CD14-positive monocyte (primary cell): ENCODE results near the gene OR10X1. TPM values are rescaled to one million over a fixed set of nuclear protein-coding genes. Genes with fewer than 3 reads are reported as not detected.

ENCODE experiments used
- DNase-seq, 3 donors: peaks; one replicate each; pipeline ENCODE4 v3.0.0-alpha.2; 2011 to 2022
- H2AFZ ChIP-seq: 2 replicates; pipeline ENCODE4 v1.6.0; 2012; ENCODE audit warnings: mild to moderate bottlenecking, low read depth, low read length, inconsistent platforms; ENCODE audit not compliant: insufficient read depth, poor library complexity, severe bottlenecking
- H3K27ac ChIP-seq, 2 donors: 1 replicate in 1 of 2; 2 replicates in 1 of 2; pipeline ENCODE4 v1.5.1; 2012 to 2013; ENCODE audit warnings: low read length in 2 of 2, control low read depth in 1 of 2, inconsistent platforms in 1 of 2, low read depth in 1 of 2, mild to moderate bottlenecking in 1 of 2
- H3K27me3 ChIP-seq, 2 donors: one replicate each; pipeline versions ENCODE4 v1.6.0 to v1.6.1; 2011 to 2013; ENCODE audit warnings: low read length in 2 of 2; ENCODE audit not compliant: control insufficient read depth in 2 of 2, insufficient read depth in 2 of 2
- H3K36me3 ChIP-seq, 2 donors: replicated peaks in 1 of 2; 1 replicate in 1 of 2; 2 replicates in 1 of 2; pipeline versions ENCODE4 v1.5.1 to v1.6.1; 2012 to 2013; ENCODE audit warnings: low read length in 2 of 2, control low read depth in 1 of 2, inconsistent platforms in 1 of 2, mild to moderate bottlenecking in 1 of 2; ENCODE audit not compliant: insufficient read depth in 2 of 2, control insufficient read depth in 1 of 2
- H3K4me1 ChIP-seq, 2 donors: 1 replicate in 1 of 2; 2 replicates in 1 of 2; pipeline versions ENCODE4 v1.5.1 to v1.6.1; 2012 to 2013; ENCODE audit warnings: low read length in 2 of 2, control low read depth in 1 of 2, inconsistent platforms in 1 of 2, mild to moderate bottlenecking in 1 of 2, moderate library complexity in 1 of 2; ENCODE audit not compliant: insufficient read depth in 2 of 2, control insufficient read depth in 1 of 2
- H3K4me2 ChIP-seq: replicated peaks from 2 replicates; pipeline ENCODE3; 2012; ENCODE audit warnings: low read length, moderate library complexity, mild to moderate bottlenecking; ENCODE audit not compliant: poor library complexity, severe bottlenecking; ENCODE audit errors: extremely low read depth
- H3K4me3 ChIP-seq, 3 experiments: fragments of 200-600 bp in 1 of 3; sonication (generic) in 1 of 3; replicated peaks in 1 of 3; 1 replicate in 2 of 3; 2 replicates in 1 of 3; pipeline ENCODE4 v1.5.1; 2011 to 2013; ENCODE audit warnings: low read length in 3 of 3, mild to moderate bottlenecking in 3 of 3, control low read depth in 2 of 3, low read depth in 2 of 3, inconsistent platforms in 1 of 3, moderate library complexity in 1 of 3
- H3K79me2 ChIP-seq: 2 replicates; pipeline ENCODE4 v1.6.0; 2012; ENCODE audit warnings: mild to moderate bottlenecking, control low read depth, inconsistent platforms, low read length, moderate library complexity; ENCODE audit not compliant: insufficient read depth
- H3K9ac ChIP-seq: 2 replicates; pipeline ENCODE4 v1.6.0; 2017; ENCODE audit warnings: low read length, mild to moderate bottlenecking; ENCODE audit not compliant: insufficient read depth, poor library complexity, severe bottlenecking
- H3K9me3 ChIP-seq, 2 donors: replicated peaks in 1 of 2; 1 replicate in 1 of 2; 2 replicates in 1 of 2; pipeline versions ENCODE4 v1.5.1 to v1.6.1; 2012 to 2013; ENCODE audit warnings: low read length in 2 of 2, control low read depth in 1 of 2; ENCODE audit not compliant: control insufficient read depth in 1 of 2, insufficient read depth in 1 of 2
- H4K20me1 ChIP-seq: 2 replicates; pipeline ENCODE4 v1.6.0; 2012; ENCODE audit warnings: mild to moderate bottlenecking, low read length, control low read depth, moderate library complexity; ENCODE audit not compliant: insufficient read depth
- H3K27ac Mint-ChIP-seq, 7 donors: one replicate each; pipeline ENCODE4 v1.8.0; 2020; ENCODE audit warnings: mild to moderate bottlenecking in 7 of 7, mixed read lengths in 7 of 7, moderate library complexity in 6 of 7, inconsistent platforms in 2 of 7
- H3K27me3 Mint-ChIP-seq, 3 donors: one replicate each; pipeline ENCODE4 v1.8.0; 2021 to 2022; ENCODE audit warnings: low read depth in 3 of 3, mild to moderate bottlenecking in 3 of 3, mixed read lengths in 3 of 3, moderate library complexity in 3 of 3, inconsistent platforms in 1 of 3
- H3K36me3 Mint-ChIP-seq, 2 donors: one replicate each; pipeline ENCODE4 v1.8.0; 2020; ENCODE audit warnings: mixed read lengths in 2 of 2, inconsistent platforms in 1 of 2, mild to moderate bottlenecking in 1 of 2
- H3K4me1 Mint-ChIP-seq: one replicate; pipeline ENCODE4 v1.8.0; 2020; ENCODE audit warnings: mild to moderate bottlenecking, mixed read lengths
- H3K4me3 Mint-ChIP-seq, 2 donors: one replicate each; pipeline ENCODE4 v1.8.0; 2020; ENCODE audit warnings: mild to moderate bottlenecking in 2 of 2, mixed read lengths in 2 of 2, moderate library complexity in 1 of 2
- H3K9me3 Mint-ChIP-seq, 7 donors: one replicate each; pipeline ENCODE4 v1.8.0; 2020 to 2022; ENCODE audit warnings: mixed read lengths in 7 of 7, mild to moderate bottlenecking in 6 of 7, moderate library complexity in 6 of 7, inconsistent platforms in 2 of 7
- WGBS: methylation state at CpG from one replicate; pipeline ENCODE4 v1.1.5; 2013; ENCODE audit warnings: missing lambda C conversion rate; ENCODE audit not compliant: insufficient coverage; 5-methylcytosine and 5-hydroxymethylcytosine counted together
- intact Hi-C, 2 donors: fragments of 100-400 bp; cut with micrococcal nuclease; formaldehyde crosslinking; loops; one replicate each; pipeline versions ENCODE4 v1.15.0 to v1.15.1; 2023
- polyA plus RNA-seq, 3 donors: library from polyadenylated mRNA; depleted of rRNA in 1 of 3; unstranded in 2 of 3; stranded (reverse) in 1 of 3; fragments of 300-500 nt in 2 of 3; fragments of >200 nt in 1 of 3; fragmentation: Illumina TruSeq in 2 of 3; gene quantifications; 1 replicate in 2 of 3; 2 replicates in 1 of 3; pipeline ENCODE4 v1.2.3, GENCODE V29; 2012 to 2021
- TF ChIP-seq, protein P1 (sequence below): fragments of 200-600 bp; IDR thresholded peaks from one replicate; pipeline ENCODE4 v1.8.0; 2022; ENCODE audit warnings: antibody characterized with exemption, mild to moderate bottlenecking

The OR10X1 gene
- polyA plus RNA-seq, 3 donors = not detected

DNA sequence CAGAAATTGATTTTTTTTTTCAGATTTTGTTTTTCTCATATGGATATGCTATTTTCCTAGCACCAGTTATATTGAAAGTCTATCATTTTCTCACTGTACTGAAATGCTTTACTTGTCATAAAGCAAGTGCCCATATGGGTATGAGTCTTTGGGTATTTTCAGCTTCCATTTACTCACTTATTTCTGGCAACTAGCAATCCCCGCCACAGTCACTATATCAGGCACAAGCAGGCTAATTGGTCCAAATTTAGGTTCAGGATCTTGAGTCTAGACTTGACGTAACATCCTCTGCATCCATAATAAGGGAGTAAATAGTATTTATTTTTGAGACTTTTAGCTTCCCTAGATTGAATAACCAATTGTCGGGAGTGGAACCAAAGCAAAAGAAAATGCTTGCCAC, 2.1 kb downstream of the OR10X1 start:
- H3K36me3 ChIP-seq = no peaks in the 10 kb centered on the region
- no peak overlapping the region for H3K4me2 ChIP-seq
- H3K9ac ChIP-seq = no peak overlapping the region
- Mint-ChIP-seq H3K27ac (no peak overlapping the region), H3K4me1 (no peaks in the 10 kb centered on the region), H3K36me3 (no peaks in the 10 kb centered on the region), H3K4me3 (no peak overlapping the region), H3K9me3 (peaks cover 0 to 3% (median 0%) of the 10 kb centered on the region in 7 donors), H3K27me3 (no peaks in the 10 kb centered on the region)
- H3K9me3 ChIP-seq = no peaks in the 10 kb centered on the region
- DNase-seq = no peak
- intact Hi-C loops = no loop called here
- H3K27ac ChIP-seq = no peak overlapping the region
- H3K4me3 ChIP-seq = no peak overlapping the region
- H2AFZ ChIP-seq = no peak overlapping the region
- no peaks in the 10 kb centered on the region for H3K4me1 ChIP-seq
- no peaks in the 10 kb centered on the region for H3K79me2 ChIP-seq
- no peaks in the 10 kb centered on the region for H3K27me3 ChIP-seq
- no peaks in the 10 kb centered on the region for H4K20me1 ChIP-seq
- WGBS = no CpG with 5 or more reads among the region's 3 CpGs
- TF ChIP-seq, protein P1, sequence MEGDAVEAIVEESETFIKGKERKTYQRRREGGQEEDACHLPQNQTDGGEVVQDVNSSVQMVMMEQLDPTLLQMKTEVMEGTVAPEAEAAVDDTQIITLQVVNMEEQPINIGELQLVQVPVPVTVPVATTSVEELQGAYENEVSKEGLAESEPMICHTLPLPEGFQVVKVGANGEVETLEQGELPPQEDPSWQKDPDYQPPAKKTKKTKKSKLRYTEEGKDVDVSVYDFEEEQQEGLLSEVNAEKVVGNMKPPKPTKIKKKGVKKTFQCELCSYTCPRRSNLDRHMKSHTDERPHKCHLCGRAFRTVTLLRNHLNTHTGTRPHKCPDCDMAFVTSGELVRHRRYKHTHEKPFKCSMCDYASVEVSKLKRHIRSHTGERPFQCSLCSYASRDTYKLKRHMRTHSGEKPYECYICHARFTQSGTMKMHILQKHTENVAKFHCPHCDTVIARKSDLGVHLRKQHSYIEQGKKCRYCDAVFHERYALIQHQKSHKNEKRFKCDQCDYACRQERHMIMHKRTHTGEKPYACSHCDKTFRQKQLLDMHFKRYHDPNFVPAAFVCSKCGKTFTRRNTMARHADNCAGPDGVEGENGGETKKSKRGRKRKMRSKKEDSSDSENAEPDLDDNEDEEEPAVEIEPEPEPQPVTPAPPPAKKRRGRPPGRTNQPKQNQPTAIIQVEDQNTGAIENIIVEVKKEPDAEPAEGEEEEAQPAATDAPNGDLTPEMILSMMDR = no peak

- H3K36me3 Mint-ChIP-seq = no peaks in the 10 kb centered on the region
- Histone ChIP-seq H3K4me2 (no peak overlapping the region), H3K36me3 (no peaks in the 10 kb centered on the region), H3K9ac (no peak overlapping the region), H3K4me3 (no peak overlapping the region), H3K9me3 (no peaks in the 10 kb centered on the region), H3K4me1 (no peaks in the 10 kb centered on the region), H4K20me1 (no peaks in the 10 kb centered on the region), H2AFZ (no peak overlapping the region), H3K27ac (no peak overlapping the region), H3K27me3 (no peaks in the 10 kb centered on the region), H3K79me2 (no peaks in the 10 kb centered on the region)
- H3K4me1 Mint-ChIP-seq = peaks cover 2% of the 10 kb centered on the region
- TF ChIP-seq, protein P1 = no peak
- no peak overlapping the region for H3K4me3 Mint-ChIP-seq
- H3K27ac Mint-ChIP-seq = no peak overlapping the region
- WGBS = no CpG with 5 or more reads among the region's 1 CpG
- no peak for DNase-seq
- intact Hi-C loops = no loop called here
- peaks cover 0 to 6% (median 1%) of the 10 kb centered on the region in 7 donors for H3K9me3 Mint-ChIP-seq
- H3K27me3 Mint-ChIP-seq = peaks cover 0 to 2% (median 0%) of the 10 kb centered on the region in 3 donors
Observed at GRCh38 chr1:158572226-158572625, 7.5 kb downstream of the OR10X1 start.
